AG09309 (cell line): ENCODE measurements around the gene VPS26C.

Experiments
- DNase-seq: peaks from one replicate; pipeline ENCODE4 v3.0.0-alpha.2; 2010; ENCODE audit warnings: low read depth
- H3K4me3 ChIP-seq: 2 replicates; pipeline ENCODE4 v1.5.1; 2011; ENCODE audit warnings: mild to moderate bottlenecking, low read depth, low read length, moderate library complexity; ENCODE audit not compliant: control insufficient read depth
- CTCF ChIP-seq: IDR thresholded peaks from 2 replicates; pipeline ENCODE4 v1.5.1; 2011; ENCODE audit warnings: mild to moderate bottlenecking, low read depth, low read length, inconsistent platforms; ENCODE audit not compliant: insufficient read depth, control insufficient read depth; ENCODE audit errors: missing control alignments

Gene VPS26C

GRCh38 chr21:37263827-37264600 is 3.1 kb downstream of the VPS26C start:
- no peak for DNase-seq
- H3K4me3 ChIP-seq = no peak overlapping the region
- TF ChIP-seq CTCF = no peak

- no peak for TF ChIP-seq CTCF
- no peak overlapping the region for H3K4me3 ChIP-seq
- DNase-seq = no peak
Observed at GRCh38 chr21:37259426-37259825, 7.7 kb downstream of the VPS26C start.

GRCh38 chr21:37257967-37258877 is 8.9 kb downstream of the VPS26C start:
- peak overlapping the region; percentile 75 for H3K4me3 ChIP-seq
- TF ChIP-seq CTCF = no peak
- DNase-seq = no peak

- TF ChIP-seq CTCF = no peak
- DNase-seq = no peak
- peak overlapping the region; percentile 75 for H3K4me3 ChIP-seq
Observed at GRCh38 chr21:37257511-37257966, 9.6 kb downstream of the VPS26C start.

- no peak overlapping the region for H3K4me3 ChIP-seq
- DNase-seq = no peak
- TF ChIP-seq CTCF = no peak
Observed at GRCh38 chr21:37253991-37254390, 13.1 kb downstream of the VPS26C start.

- no peak for TF ChIP-seq CTCF
- H3K4me3 ChIP-seq = no peak overlapping the region
- DNase-seq = no peak
Observed at GRCh38 chr21:37251294-37251634, 15.9 kb downstream of the VPS26C start.
